Stomach (tissue), 9 donors: Measurements from ENCODE around the gene METTL5. TPM values are rescaled to one million over a fixed set of nuclear protein-coding genes. Genes with fewer than 3 reads are reported as not detected.
A peak's percentile ranks its signal among the peaks of the same experiment; 100 is the strongest.

ENCODE experiments used
- DNase-seq, 2 donors: peaks; one replicate each; pipeline versions ENCODE4 v3.0.0 to v3.0.0-alpha.2; 2013 to 2019
- H3K27ac ChIP-seq, 5 donors: fragments of 200-600 bp in 4 of 5; sonication (generic) in 4 of 5; one replicate each; pipeline ENCODE4 v1.5.1; 2013 to 2019; ENCODE audit warnings: mild to moderate bottlenecking in 1 of 5, moderate library complexity in 1 of 5
- H3K27me3 ChIP-seq, 3 donors: fragments of 200-600 bp; sonication (generic); one replicate each; pipeline ENCODE4 v1.5.1; 2017 to 2019; ENCODE audit warnings: mixed run types in 1 of 3
- H3K36me3 ChIP-seq, 4 donors: fragments of 200-600 bp; sonication (generic); 1 replicate in 3 of 4; 2 replicates in 1 of 4; pipeline ENCODE4 v1.5.1; 2016 to 2019
- H3K4me1 ChIP-seq, 4 donors: fragments of 200-600 bp; sonication (generic); one replicate each; pipeline ENCODE4 v1.5.1; 2016 to 2019
- H3K4me3 ChIP-seq, 4 donors: fragments of 200-600 bp; sonication (generic) in 3 of 4; one replicate each; pipeline ENCODE4 v1.5.1; 2016 to 2019; ENCODE audit warnings: mild to moderate bottlenecking in 1 of 4
- H3K9me3 ChIP-seq, 4 donors: fragments of 200-600 bp; sonication (generic); one replicate each; pipeline ENCODE4 v1.5.1; 2016 to 2019
- EP300 ChIP-seq: sonication (generic); formaldehyde crosslinking; IDR thresholded peaks from one replicate; pipeline ENCODE4 v1.6.1; 2017; ENCODE audit warnings: antibody characterized with exemption
- POLR2A ChIP-seq, 4 donors: fragments of 450-650 bp; IDR thresholded peaks; one replicate each; pipeline ENCODE4 v1.6.1; 2016; ENCODE audit warnings: antibody characterized with exemption in 4 of 4, control low read depth in 2 of 4, mild to moderate bottlenecking in 1 of 4, moderate library complexity in 1 of 4
- POLR2AphosphoS5 ChIP-seq, 3 donors: sonication (generic); formaldehyde crosslinking; IDR thresholded peaks; one replicate each; pipeline ENCODE4 v1.6.1; 2016; ENCODE audit warnings: antibody characterized with exemption in 3 of 3
- WGBS, 5 donors: extraction: QIAGEN DNeasy Blood & Tissue Kit in 3 of 5; methylation state at CpG; one replicate each; pipeline versions ENCODE4 v1.1.5 to v1.1.7; 2013 to 2018; 5-methylcytosine and 5-hydroxymethylcytosine counted together
- intact Hi-C: fragments of 100-400 bp; cut with DNase I; formaldehyde crosslinking; loops from one replicate; pipeline ENCODE4 v1.15.1; 2023; ENCODE audit warnings: low total_unique reads
- polyA plus RNA-seq, 3 donors: library from polyadenylated mRNA; stranded (reverse); fragments of 200-250 nt; gene quantifications; one replicate each; pipeline ENCODE4 v1.2.3, GENCODE V29; 2013
- total RNA-seq, 5 donors: library from RNA; depleted of rRNA; stranded (reverse); fragments of >200 nt; gene quantifications; one replicate each; pipeline versions ENCODE4 v1.1.0 to v1.2.3, GENCODE V29; 2014 to 2016
- TF ChIP-seq, protein P1 (sequence below), 7 experiments: fragments of 450-650 bp in 4 of 7; fragments of 200-600 bp in 3 of 7; sonication (generic) in 3 of 7; IDR thresholded peaks; one replicate each; pipeline ENCODE4 v1.5.1; 2016 to 2019; ENCODE audit warnings: antibody characterized with exemption in 7 of 7, control low read depth in 2 of 7, mild to moderate bottlenecking in 1 of 7
- donor health status: healthy with polysubstance abuse.
- donor health status: Bipolar disorder and iron deficiency.
- donor health status: healthy.

METTL5 gene
- total and polyA plus RNA-seq, 8 donors = 1.4 to 87.2 (median 43.0) TPM

DNA sequence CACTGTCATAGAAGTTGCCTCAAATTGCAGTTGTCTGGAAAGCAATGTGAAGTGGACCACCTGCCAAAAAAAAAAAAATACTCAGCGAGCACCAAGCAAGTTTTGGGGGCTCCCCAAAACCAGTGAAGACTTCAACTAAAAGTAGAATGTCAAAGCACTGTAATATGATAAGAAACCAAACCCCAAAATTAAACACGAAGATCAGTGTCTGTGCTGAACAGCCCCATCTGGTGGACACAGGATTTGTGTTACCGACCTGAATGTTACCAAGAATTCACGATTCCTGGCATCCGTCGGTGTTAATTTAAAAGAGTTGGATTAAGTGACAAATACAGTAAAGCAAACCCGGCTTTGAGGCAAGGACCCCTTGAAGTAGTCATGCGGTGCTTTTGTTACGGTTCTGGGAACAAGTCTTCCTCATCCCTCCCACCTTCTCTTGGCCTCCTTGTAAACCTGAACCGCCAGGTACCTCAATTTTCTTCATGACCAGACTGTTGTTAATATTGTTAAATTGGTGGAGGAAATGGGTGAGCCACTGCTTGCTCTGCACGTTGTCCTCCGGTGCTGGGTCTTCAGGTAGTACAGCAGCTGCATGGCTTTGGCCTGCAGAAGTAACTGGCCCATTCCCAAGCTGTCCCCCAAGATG is 57.3 kb downstream of the METTL5 start:
- H3K9me3 ChIP-seq = no peaks in the 10 kb centered on the region
- peaks cover 0 to 21% (median 12%) of the 10 kb centered on the region in 4 donors for H3K4me1 ChIP-seq
- TF ChIP-seq EP300 = no peak
- TF ChIP-seq, protein P1, sequence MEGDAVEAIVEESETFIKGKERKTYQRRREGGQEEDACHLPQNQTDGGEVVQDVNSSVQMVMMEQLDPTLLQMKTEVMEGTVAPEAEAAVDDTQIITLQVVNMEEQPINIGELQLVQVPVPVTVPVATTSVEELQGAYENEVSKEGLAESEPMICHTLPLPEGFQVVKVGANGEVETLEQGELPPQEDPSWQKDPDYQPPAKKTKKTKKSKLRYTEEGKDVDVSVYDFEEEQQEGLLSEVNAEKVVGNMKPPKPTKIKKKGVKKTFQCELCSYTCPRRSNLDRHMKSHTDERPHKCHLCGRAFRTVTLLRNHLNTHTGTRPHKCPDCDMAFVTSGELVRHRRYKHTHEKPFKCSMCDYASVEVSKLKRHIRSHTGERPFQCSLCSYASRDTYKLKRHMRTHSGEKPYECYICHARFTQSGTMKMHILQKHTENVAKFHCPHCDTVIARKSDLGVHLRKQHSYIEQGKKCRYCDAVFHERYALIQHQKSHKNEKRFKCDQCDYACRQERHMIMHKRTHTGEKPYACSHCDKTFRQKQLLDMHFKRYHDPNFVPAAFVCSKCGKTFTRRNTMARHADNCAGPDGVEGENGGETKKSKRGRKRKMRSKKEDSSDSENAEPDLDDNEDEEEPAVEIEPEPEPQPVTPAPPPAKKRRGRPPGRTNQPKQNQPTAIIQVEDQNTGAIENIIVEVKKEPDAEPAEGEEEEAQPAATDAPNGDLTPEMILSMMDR (IDR thresholded peaks at IDR 0.05) = peak in 5 of 7 experiments; percentile 47 to 72 (median 64)
- DNase-seq = peak; percentile 65 to 87
- intact Hi-C loops = no loop called here
- WGBS, 5 donors = 12 to 22% (median 17%) methylated on average over 12 of the region's 12 CpGs
- no peak overlapping the region for H3K4me3 ChIP-seq
- peaks cover 0 to 17% (median 11%) of the 10 kb centered on the region in 3 donors for H3K27me3 ChIP-seq
- H3K27ac ChIP-seq = no peak overlapping the region
- no peaks in the 10 kb centered on the region for H3K36me3 ChIP-seq

DNA sequence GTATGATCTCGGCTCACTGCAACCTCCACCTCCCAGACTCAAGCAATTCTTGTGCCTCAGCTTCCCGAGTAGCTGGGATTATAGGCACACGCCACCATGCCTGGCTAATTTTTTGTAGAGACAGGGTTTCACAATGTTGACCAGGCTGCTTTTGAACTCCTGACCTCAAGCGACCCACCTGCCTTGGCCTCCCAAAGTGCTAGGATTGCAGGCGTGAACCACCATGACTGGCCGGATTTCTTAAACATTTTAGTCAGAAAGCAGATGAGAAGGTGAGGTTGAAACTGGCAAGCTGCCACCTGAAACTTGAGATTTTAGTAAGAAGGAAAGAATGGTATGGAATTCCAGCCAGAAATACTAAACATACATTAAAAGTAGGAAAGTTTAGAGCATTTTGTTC is 59.2 kb downstream of the METTL5 start:
- WGBS, 5 donors = 75 to 82% (median 76%) methylated on average over 6 of the region's 6 CpGs
- DNase-seq = peak in 1 of 2 donors; percentile 15
- no peak overlapping the region for H3K27ac ChIP-seq

DNA sequence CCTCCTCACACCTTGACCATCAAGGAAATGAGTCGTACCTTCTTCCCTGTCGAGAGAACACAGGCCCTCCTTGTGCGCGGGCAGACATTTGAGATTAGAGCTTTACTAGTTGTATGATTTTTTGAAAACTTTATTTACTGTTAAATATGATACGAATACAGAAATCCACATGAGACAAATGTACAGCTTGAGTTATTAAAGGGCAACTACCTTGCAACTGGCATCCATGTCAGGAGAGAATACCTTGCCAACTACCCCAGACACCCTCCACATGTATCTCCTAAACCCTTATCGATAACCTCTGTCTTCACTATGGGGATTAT is 62.8 kb downstream of the METTL5 start:
- H3K4me1 ChIP-seq = peaks cover 0 to 10% (median 6%) of the 10 kb centered on the region in 4 donors
- H3K27ac ChIP-seq = peak overlapping the region in 1 of 5 donors; percentile 18
- WGBS, 5 donors = 38 to 60% (median 46%) methylated on average over 6 of the region's 6 CpGs
- H3K4me3 ChIP-seq = no peak overlapping the region
- no peak for TF ChIP-seq POLR2A (IDR thresholded peaks at IDR 0.05)
- TF ChIP-seq EP300 = no peak
- no peak for TF ChIP-seq POLR2AphosphoS5 (IDR thresholded peaks at IDR 0.05)
- TF ChIP-seq, protein P1 (IDR thresholded peaks at IDR 0.05) = no peak
- no peaks in the 10 kb centered on the region for H3K27me3 ChIP-seq
- H3K36me3 ChIP-seq = no peaks in the 10 kb centered on the region
- DNase-seq = no peak
- intact Hi-C loops = no loop called here
- no peaks in the 10 kb centered on the region for H3K9me3 ChIP-seq

More for the DNA sequence above, 59.2 kb downstream of the METTL5 start:
- Histone ChIP-seq H3K4me1 (peaks cover 0 to 30% (median 18%) of the 10 kb centered on the region in 4 donors), H3K27me3 (peaks cover 0 to 17% (median 11%) of the 10 kb centered on the region in 3 donors), H3K9me3 (no peaks in the 10 kb centered on the region), H3K4me3 (no peak overlapping the region), H3K36me3 (no peaks in the 10 kb centered on the region)
- intact Hi-C loops = no loop called here
- TF ChIP-seq POLR2A (IDR thresholded peaks at IDR 0.05) (no peak), POLR2AphosphoS5 (IDR thresholded peaks at IDR 0.05) (no peak), EP300 (no peak)
- TF ChIP-seq, protein P1 (IDR thresholded peaks at IDR 0.05) = no peak

Other genes with a start within 250 kb of the METTL5 start
- gene PPIG, start 240.6 kb downstream of the METTL5 start, total RNA-seq = 10 to 100 TPM; 26.1 to 69.9 (median 28.0) TPM
- gene PPIG, start 240.6 kb downstream of the METTL5 start, polyA plus RNA-seq = 10 to 100 TPM; 22.0 to 98.8 (median 27.8) TPM
- under 1 TPM in 1 of 5 donors, not detected in 4; 0.37 TPM for gene CFAP210, start 130.5 kb downstream of the METTL5 start, total RNA-seq
- 1 to 10 TPM in 1 of 3 donors, under 1 TPM in 1, not detected in 1; 0.23 to 2.1 TPM for gene CFAP210, start 130.5 kb downstream of the METTL5 start, polyA plus RNA-seq
- 10 to 100 TPM in 2 of 5 donors, 1 to 10 TPM in 3; 1.3 to 22.0 (median 4.2) TPM for gene PHOSPHO2, start 130.4 kb downstream of the METTL5 start, total RNA-seq
- 1 to 10 TPM; 2.2 to 4.3 (median 3.7) TPM for gene PHOSPHO2, start 130.4 kb downstream of the METTL5 start, polyA plus RNA-seq
- 10 to 100 TPM in 3 of 5 donors, 1 to 10 TPM in 2; 5.3 to 37.3 (median 10.3) TPM for gene KLHL23, start 91.1 kb downstream of the METTL5 start, total RNA-seq
- 1 to 10 TPM; 3.7 to 5.8 (median 5.3) TPM for gene KLHL23, start 91.1 kb downstream of the METTL5 start, polyA plus RNA-seq
- 10 to 100 TPM; 30.7 to 94.2 (median 41.4) TPM for gene SSB, start 26.0 kb downstream of the METTL5 start, total RNA-seq
- 10 to 100 TPM; 60.0 to 76.5 (median 66.6) TPM for gene SSB, start 26.0 kb downstream of the METTL5 start, polyA plus RNA-seq
- gene UBR3, start 2.5 kb upstream of the METTL5 start, total RNA-seq = 100 to 1,000 TPM in 1 of 5 donors, 10 to 100 TPM in 4; 32.7 to 151 (median 62.9) TPM
- gene UBR3, start 2.5 kb upstream of the METTL5 start, polyA plus RNA-seq = 10 to 100 TPM in 1 of 3 donors, 1 to 10 TPM in 2; 4.8 to 10.5 (median 5.5) TPM